Heart left ventricle (tissue), 16 donors: ENCODE results near the gene DOHH. TPM values are rescaled to one million over a fixed set of nuclear protein-coding genes. Genes with fewer than 3 reads are reported as not detected.
"Not testable (repeated sequence)": the region's sequence is repeated elsewhere in the genome, so short reads cannot be mapped to it uniquely, and the experiment has no call there.

Experiments used
- ATAC-seq, 4 donors: fragments of 200-7000 bp; cut with Tn5 transposase; one replicate each; pipeline ENCODE4 v1.9.1; 2020 to 2022; ENCODE audit warnings: moderate library complexity in 4 of 4, mild to moderate bottlenecking in 3 of 4, moderate number of reproducible peaks in 1 of 4
- DNase-seq, 5 donors: peaks; one replicate each; pipeline ENCODE4 v3.0.0-alpha.2; 2020
- H3K27ac ChIP-seq, 12 donors: fragments of 200-600 bp; sonication (generic) in 4 of 12; one replicate each; pipeline versions ENCODE4 v1.5.0 to v1.8.0; 2016 to 2022; ENCODE audit warnings: mild to moderate bottlenecking in 2 of 12
- H3K27me3 ChIP-seq, 9 donors: fragments of 200-600 bp; sonication (generic) in 2 of 9; one replicate each; pipeline versions ENCODE4 v1.5.1 to v1.8.0; 2016 to 2022; ENCODE audit warnings: mild to moderate bottlenecking in 3 of 9
- H3K36me3 ChIP-seq, 9 donors: fragments of 200-600 bp; sonication (generic) in 2 of 9; one replicate each; pipeline versions ENCODE4 v1.5.0 to v1.8.0; 2018 to 2022; ENCODE audit warnings: mild to moderate bottlenecking in 2 of 9
- H3K4me1 ChIP-seq, 12 donors: fragments of 200-600 bp; sonication (generic) in 4 of 12; one replicate each; pipeline versions ENCODE4 v1.5.0 to v1.8.0; 2016 to 2022; ENCODE audit warnings: mild to moderate bottlenecking in 3 of 12
- H3K4me3 ChIP-seq, 12 donors: fragments of 200-600 bp; sonication (generic) in 4 of 12; one replicate each; pipeline versions ENCODE4 v1.5.0 to v1.8.0; 2017 to 2022; ENCODE audit warnings: mild to moderate bottlenecking in 9 of 12, moderate library complexity in 4 of 12
- H3K9me3 ChIP-seq, 12 donors: fragments of 200-600 bp; sonication (generic) in 4 of 12; one replicate each; pipeline versions ENCODE4 v1.5.0 to v1.8.0; 2016 to 2022; ENCODE audit warnings: mild to moderate bottlenecking in 1 of 12
- POLR2A ChIP-seq, 2 donors: fragments of 450-650 bp; IDR thresholded peaks; one replicate each; pipeline ENCODE4 v1.6.1; 2017; ENCODE audit warnings: antibody characterized with exemption in 2 of 2, mild to moderate bottlenecking in 2 of 2, moderate library complexity in 2 of 2
- whole genome bisulfite sequencing, 4 donors: extraction: QIAGEN DNeasy Blood & Tissue Kit in 2 of 4; methylation state at CpG; one replicate each; pipeline versions ENCODE4 v1.1.5 to v1.1.7; 2013 to 2018; 5-methylcytosine and 5-hydroxymethylcytosine counted together
- intact Hi-C, 10 donors: fragments of 100-400 bp; cut with DNase I; formaldehyde crosslinking; loops; one replicate each; pipeline versions ENCODE4 v1.11.1 to v1.14.2; 2022
- polyA plus RNA-seq, 2 donors: library from polyadenylated mRNA; stranded (reverse); fragments of 200-250 nt; gene quantifications; one replicate each; pipeline ENCODE4 v1.2.3, GENCODE V29; 2013
- total RNA-seq, 9 donors: library from RNA; depleted of rRNA in 2 of 9; stranded (reverse); fragments of >200 nt in 2 of 9; fragmentation: NEBNext Ultra II Directional in 3 of 9; extraction: Animal tissue kit (Norgen Biotek cat#: 25700) in 3 of 9; gene quantifications; one replicate each; pipeline versions ENCODE4 v1.1.0 to v1.2.4, GENCODE V29; 2016 to 2023
- TF ChIP-seq, protein P1 (sequence below), 12 donors: fragments of 200-600 bp; sonication (generic) in 4 of 12; IDR thresholded peaks; one replicate each; pipeline versions ENCODE4 v1.5.0 to v1.8.0; 2018 to 2022; ENCODE audit warnings: antibody characterized with exemption in 12 of 12, mild to moderate bottlenecking in 5 of 12
- donor health status: ischemic (EF 13 %, LVEDD 7.1; RV severe dilation, severe dysfunction).
- donor health status: healthy with polysubstance abuse.
- donor health status: DM: no; HTN: yes; CAD: no.
- donor health status: DM: no; HTN: no; CAD: no.
- donor health status: ischemic (EF 25% LVEDD 6.9; RV normal size, moderate dysfunction).
- donor health status: ischemic (EF 25% LVEDD 5.7; RV mildly dilated, moderate dysfunction).
- donor health status: healthy.
- donor health status: DM: yes; HTN: yes; CAD: no.
- donor health status: ischemic (EF 35%, LVEDD 5.7; RV mildly dilated, moderate dysfunction).
- donor health status: nonischemic (EF 11% LVEDD 7.7; RV severe dilation, severe dysfunction).
- donor health status: DM: yes; HTN: yes; CAD: no.
- donor health status: PGD.
- donor health status: ischemic (EF 29% LVEDD 5.4; RV normal size, mild dysfunction).
- donor health status: nonischemic (EF 23%, LVEDD 6.1; RV moderate dilation, normal function).

The DOHH gene
- total and polyA plus RNA-seq, 11 donors: 7.4 to 34.3 (median 12.2) TPM

DNA sequence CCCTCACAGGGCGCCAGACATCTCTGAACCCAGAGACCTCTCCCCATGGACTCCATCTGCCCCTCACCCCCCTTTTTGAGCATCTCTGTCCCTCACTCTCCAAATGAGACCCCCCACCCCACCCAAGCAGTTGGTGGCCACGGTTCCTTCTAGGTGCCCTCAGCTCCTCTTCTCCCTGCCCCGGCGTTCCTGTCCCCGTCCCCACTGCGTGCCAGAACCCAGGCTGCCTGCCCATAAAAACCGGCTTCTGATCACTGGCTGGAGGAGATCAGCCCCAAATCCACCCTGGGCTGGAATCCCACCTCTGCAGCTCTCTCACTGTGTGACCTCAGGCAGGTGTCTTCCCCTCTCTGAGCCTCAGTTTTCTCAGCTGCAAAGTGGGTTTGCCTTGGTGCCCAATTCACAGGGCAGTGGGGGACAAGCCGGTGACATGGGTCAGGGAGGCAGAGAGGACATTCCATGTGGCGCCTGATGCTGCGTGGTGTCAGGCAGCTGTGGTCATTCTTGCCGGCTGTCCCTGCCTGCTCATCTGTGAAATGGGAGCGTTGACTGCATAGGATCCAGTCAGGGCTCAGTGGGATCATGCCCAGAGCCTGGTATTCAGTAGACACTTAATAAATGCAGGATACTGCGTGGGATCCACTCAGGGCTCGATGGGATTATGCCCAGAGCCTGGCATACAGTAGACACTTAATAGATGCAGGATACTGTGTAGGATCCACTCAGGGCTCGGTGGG, 45.6 kb downstream of the DOHH start:
- 94 to 98% (median 97%) methylated on average over 15 of the region's 15 CpGs for WGBS, 4 donors
- TF ChIP-seq, protein P1, sequence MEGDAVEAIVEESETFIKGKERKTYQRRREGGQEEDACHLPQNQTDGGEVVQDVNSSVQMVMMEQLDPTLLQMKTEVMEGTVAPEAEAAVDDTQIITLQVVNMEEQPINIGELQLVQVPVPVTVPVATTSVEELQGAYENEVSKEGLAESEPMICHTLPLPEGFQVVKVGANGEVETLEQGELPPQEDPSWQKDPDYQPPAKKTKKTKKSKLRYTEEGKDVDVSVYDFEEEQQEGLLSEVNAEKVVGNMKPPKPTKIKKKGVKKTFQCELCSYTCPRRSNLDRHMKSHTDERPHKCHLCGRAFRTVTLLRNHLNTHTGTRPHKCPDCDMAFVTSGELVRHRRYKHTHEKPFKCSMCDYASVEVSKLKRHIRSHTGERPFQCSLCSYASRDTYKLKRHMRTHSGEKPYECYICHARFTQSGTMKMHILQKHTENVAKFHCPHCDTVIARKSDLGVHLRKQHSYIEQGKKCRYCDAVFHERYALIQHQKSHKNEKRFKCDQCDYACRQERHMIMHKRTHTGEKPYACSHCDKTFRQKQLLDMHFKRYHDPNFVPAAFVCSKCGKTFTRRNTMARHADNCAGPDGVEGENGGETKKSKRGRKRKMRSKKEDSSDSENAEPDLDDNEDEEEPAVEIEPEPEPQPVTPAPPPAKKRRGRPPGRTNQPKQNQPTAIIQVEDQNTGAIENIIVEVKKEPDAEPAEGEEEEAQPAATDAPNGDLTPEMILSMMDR (IDR thresholded peaks at IDR 0.05): no peak
- no peak for TF ChIP-seq POLR2A (IDR thresholded peaks at IDR 0.05)
- Histone ChIP-seq H3K27me3 (no peaks in the 10 kb centered on the region), H3K4me3 (no peak overlapping the region), H3K27ac (peak overlapping the region in 2 of 12 donors; percentile 43 to 92), H3K4me1 (peaks cover 4 to 52% (median 39%) of the 10 kb centered on the region in 12 donors), H3K36me3 (peaks cover 3 to 72% (median 62%) of the 10 kb centered on the region in 9 donors), H3K9me3 (no peaks in the 10 kb centered on the region)
- DNase-seq (no peak), ATAC-seq (no peak)
- intact Hi-C loops: no loop called here

DNA sequence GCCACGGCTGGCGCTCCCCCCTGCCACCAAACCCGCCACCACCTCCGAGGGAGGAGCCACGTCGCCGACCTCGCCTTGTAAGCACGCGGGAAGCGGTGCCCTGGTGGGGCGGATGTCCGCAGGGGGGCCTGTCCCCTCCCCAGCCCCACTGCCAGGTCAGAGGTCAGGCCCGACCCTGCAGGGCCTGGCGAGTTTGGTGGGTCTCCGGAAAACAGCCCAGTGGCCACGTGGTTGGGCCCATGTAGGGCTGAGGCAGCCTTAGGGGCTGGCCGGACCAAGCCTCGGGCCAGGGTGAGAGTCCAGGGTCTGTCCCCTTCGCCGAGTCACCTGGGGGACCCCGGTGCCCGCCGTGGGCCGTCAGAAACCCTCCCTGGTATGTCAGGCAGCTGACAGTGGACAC, 46.6 kb downstream of the DOHH start:
- Histone ChIP-seq H3K27ac (peak overlapping the region in 3 of 12 donors; percentile 12 to 92 (median 43)), H3K9me3 (no peaks in the 10 kb centered on the region), H3K4me3 (no peak overlapping the region), H3K36me3 (peaks cover 3 to 82% (median 72%) of the 10 kb centered on the region in 9 donors), H3K4me1 (peaks cover 4 to 42% (median 30%) of the 10 kb centered on the region in 12 donors), H3K27me3 (no peaks in the 10 kb centered on the region)
- ATAC-seq: no peak
- intact Hi-C loops: no loop called here
- WGBS, 4 donors: 80 to 90% (median 88%) methylated on average over 16 to 25 of the region's 25 CpGs
- DNase-seq: no peak
- TF ChIP-seq POLR2A (IDR thresholded peaks at IDR 0.05): no peak
- TF ChIP-seq, protein P1 (IDR thresholded peaks at IDR 0.05): no peak

DNA sequence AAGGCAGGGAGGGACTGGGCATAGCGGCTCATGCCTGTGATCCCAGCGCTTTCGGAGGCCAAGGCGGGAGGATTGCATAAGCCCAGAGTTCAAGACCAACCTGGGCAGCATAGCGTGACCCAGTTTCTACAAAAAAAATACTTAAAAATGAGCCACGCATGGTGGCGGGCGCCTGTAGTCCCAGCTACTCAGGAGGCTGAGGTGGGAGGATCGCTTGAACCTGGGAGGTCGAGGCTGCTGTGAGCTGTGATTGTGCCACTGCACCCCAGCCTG, 47.6 kb downstream of the DOHH start:
- H3K9me3 ChIP-seq, H3K27me3 ChIP-seq, DNase-seq, intact Hi-C loops, ATAC-seq, H3K4me3 ChIP-seq: not testable (repeated sequence)
- whole genome bisulfite sequencing, 4 donors: 93 to 96% (median 95%) methylated on average over 10 of the region's 10 CpGs
- H3K36me3 ChIP-seq: peaks cover 3 to 89% (median 75%) of the 10 kb centered on the region in 9 donors
- peaks cover 4 to 33% (median 21%) of the 10 kb centered on the region in 12 donors for H3K4me1 ChIP-seq
- peak overlapping the region in 2 of 12 donors; percentile 89 to 92 for H3K27ac ChIP-seq

DNA sequence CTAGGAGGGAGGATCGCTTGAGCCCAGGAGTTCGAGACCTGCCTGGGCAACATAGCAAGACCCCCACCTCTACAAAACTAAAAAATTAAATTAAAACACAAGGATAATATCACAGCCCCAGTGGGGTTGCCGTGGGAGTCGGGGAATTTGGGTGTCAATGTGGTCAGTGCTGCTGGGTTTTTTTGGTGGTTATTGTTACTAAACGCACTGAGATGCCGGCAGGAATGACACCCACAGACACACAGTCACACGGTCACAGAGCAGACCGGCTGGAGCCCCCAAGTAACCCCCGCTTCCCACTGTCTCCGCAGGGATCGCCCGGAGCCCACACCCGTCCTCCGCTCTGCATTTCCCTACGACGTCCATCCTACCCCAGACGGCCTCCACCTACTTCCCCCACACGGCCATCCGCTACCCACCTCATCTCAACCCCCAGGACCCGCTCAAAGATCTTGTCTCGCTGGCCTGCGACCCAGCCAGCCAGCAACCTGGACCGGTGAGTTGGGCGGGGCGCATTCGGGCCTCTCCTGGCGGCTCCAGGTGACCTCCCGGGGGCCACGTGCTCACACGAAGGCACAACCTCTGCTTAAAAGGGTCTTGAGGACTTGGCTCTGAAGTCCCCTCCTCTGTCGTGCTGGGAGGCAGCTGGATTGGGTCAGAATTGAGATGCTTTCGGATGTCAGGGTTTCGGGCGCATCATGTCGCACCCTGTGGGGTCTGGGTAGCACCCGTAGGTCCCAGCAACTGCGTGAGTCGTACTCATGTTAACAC, 48.1 kb downstream of the DOHH start:
- WGBS, 4 donors: 92 to 95% (median 93%) methylated on average over 35 to 38 of the region's 38 CpGs
- peaks cover 2 to 28% (median 17%) of the 10 kb centered on the region in 12 donors for H3K4me1 ChIP-seq
- no peak overlapping the region for H3K4me3 ChIP-seq
- intact Hi-C loops: no loop called here
- H3K36me3 ChIP-seq: peaks cover 3 to 91% (median 77%) of the 10 kb centered on the region in 9 donors
- TF ChIP-seq, protein P1 (IDR thresholded peaks at IDR 0.05): no peak
- no peak for TF ChIP-seq POLR2A (IDR thresholded peaks at IDR 0.05)
- no peak for DNase-seq
- no peaks in the 10 kb centered on the region for H3K27me3 ChIP-seq
- peak overlapping the region in 6 of 12 donors; percentile 82 to 92 (median 86) for H3K27ac ChIP-seq
- H3K9me3 ChIP-seq: no peaks in the 10 kb centered on the region
- no peak for ATAC-seq
